Retinal pigment epithelial cell (primary cell): ENCODE data around the gene RRM1.
"Not testable (repeated sequence)": the region's sequence is repeated elsewhere in the genome, so short reads cannot be mapped to it uniquely, and the experiment has no call there.

ENCODE experiments used
- DNase-seq: peaks from one replicate; pipeline ENCODE4 v3.0.0-alpha.2; 2010; ENCODE audit warnings: low read depth
- H3K4me3 ChIP-seq: 2 replicates; pipeline ENCODE4 v1.5.1; 2011; ENCODE audit warnings: mild to moderate bottlenecking, low read length, control low read depth, moderate library complexity
- TF ChIP-seq, protein P1 (sequence below): conservative IDR thresholded peaks from 2 replicates; pipeline ENCODE4 v1.5.1; 2011; ENCODE audit warnings: low read depth, low read length, control low read depth, inconsistent platforms

The RRM1 gene

DNA sequence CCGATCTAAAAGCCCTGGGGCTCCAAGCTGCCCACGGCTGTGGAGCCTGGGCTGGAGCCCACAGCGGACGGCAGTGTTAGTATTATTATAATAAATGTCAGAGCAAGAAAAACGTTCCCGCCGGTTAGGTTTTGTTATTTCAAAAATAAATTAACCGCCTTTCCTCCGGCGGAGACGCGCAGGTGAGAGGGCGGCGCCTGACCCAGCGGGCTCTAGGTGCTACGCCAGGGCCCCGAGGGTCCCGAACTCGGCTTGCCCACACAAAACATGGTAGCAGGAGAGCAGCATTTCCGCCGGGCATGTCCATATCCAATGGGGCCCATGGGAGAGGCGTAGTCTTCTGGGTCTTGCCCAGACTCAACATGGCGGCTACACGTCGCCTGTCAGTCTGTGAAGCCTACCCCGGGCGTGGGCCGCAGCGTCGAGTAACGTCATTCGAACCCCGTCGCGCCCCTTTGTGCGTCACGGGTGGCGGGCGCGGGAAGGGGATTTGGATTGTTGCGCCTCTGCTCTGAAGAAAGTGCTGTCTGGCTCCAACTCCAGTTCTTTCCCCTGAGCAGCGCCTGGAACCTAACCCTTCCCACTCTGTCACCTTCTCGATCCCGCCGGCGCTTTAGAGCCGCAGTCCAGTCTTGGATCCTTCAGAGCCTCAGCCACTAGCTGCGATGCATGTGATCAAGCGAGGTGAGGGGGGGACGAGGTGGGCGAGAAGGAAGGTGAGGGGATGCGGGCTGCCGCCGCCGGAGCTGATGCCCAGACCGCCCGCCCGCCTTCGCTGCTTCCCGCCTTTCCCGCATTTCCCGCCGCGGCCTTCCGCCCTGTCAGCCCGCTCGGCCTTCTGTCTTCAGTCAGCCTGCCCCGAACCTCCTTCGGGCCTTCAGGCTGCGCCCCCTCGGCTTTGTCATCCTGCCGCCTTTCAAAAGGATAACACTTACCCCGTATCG, at the start of gene RRM1:
RRM1 (plus strand) TSS at position 452 of the 944 bp plus-strand sequence; CDS start at position 666, 214 bp downstream.
- peak; percentile 83 for DNase-seq
- TF ChIP-seq, protein P1, sequence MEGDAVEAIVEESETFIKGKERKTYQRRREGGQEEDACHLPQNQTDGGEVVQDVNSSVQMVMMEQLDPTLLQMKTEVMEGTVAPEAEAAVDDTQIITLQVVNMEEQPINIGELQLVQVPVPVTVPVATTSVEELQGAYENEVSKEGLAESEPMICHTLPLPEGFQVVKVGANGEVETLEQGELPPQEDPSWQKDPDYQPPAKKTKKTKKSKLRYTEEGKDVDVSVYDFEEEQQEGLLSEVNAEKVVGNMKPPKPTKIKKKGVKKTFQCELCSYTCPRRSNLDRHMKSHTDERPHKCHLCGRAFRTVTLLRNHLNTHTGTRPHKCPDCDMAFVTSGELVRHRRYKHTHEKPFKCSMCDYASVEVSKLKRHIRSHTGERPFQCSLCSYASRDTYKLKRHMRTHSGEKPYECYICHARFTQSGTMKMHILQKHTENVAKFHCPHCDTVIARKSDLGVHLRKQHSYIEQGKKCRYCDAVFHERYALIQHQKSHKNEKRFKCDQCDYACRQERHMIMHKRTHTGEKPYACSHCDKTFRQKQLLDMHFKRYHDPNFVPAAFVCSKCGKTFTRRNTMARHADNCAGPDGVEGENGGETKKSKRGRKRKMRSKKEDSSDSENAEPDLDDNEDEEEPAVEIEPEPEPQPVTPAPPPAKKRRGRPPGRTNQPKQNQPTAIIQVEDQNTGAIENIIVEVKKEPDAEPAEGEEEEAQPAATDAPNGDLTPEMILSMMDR = no peak

DNA sequence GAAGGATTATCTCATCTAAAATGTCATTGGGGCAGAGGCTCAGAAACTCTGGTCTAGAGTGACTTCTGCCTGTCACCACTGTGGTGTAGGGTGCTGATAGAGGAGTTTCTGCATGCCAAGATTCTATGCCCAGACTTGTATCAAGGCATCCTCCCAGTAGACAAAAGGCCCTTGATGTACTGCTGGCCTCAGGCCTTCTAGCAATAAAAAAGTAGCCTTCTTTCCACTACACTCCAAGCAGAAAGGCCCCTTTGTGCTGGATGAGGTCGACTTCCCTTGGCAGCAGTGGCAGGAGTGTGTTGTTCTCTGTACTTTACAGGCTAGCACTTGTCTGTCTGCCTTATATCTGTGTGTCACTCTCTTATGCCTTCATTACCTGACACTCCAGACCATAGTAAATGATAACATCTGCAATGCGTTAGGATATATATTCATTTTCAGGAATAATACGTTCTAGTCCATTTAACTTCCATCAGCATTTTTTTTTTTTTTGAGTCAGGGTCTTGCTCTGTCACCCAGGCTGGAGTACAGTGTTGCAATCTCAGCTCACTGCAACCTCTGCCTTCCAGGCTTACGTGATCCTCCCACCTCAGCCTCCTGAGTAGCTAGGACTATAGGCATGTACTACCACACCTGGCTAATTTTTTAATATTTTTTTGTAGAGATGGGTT, 49.5 kb upstream of the RRM1 start:
- TF ChIP-seq, protein P1 = no peak
- H3K4me3 ChIP-seq = no peak overlapping the region
- DNase-seq = no peak

More for the DNA sequence above, at the start of gene RRM1:
- peak within 1 kb of the TSS; percentile 90 for H3K4me3 ChIP-seq

DNA sequence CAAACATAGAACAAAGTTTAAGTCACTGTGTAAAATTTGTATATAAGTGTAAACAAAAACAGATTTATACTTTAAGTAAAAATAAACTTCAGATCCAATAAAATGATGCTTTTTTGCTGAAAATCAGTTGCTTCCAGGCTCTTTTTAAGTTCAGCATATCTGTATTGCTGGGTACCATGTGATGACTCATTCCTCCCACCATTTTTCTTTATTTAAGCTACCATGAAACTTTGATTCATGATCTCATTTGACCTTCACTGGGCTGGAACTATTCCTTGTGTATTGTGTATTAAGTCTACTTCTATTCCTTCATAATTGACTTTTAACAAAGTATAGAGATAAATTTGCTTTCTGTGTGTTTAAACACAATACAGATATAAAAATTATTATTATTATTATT, 46.3 kb upstream of the RRM1 start:
- TF ChIP-seq, protein P1 = no peak
- no peak overlapping the region for H3K4me3 ChIP-seq
- DNase-seq = no peak

DNA sequence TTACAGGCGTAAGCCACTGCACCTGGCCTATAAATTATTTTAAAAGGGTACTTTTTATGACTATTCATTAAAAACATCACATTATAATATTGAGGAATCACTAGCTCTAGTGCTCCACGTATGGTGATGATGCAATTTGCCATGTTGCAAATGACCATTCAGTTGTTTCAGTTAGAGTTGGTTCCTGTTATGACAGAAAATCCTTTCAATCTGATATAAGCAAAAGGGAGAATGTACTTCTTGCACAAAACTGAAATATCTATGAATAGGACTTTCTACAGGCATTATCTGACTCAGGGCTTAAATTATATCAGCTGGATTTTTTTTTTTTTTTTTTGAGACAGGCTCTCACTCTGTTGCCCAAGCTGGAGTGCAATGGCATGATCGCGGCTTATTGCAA, 45.6 kb upstream of the RRM1 start:
- H3K4me3 ChIP-seq = no peak overlapping the region
- DNase-seq = no peak
- TF ChIP-seq, protein P1 = no peak

DNA sequence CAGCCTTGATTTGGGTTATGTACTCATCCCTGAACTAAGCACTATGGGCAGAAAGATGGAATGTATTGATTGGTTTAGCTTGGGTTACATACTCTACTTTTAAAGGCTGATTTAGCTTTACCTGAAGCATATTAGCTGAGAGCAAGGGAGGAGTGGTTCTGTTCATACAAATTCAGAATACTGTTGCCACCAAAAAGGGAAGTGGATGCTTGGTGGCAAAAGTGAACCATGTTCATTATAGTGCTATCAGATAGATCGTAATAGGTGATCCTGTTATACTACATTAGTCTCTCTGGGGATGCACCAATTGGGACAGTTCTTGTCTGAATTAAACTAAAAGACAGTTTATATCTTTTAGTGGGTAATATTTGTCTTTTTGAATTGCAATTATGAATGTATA, 44.5 kb upstream of the RRM1 start:
- no peak for DNase-seq
- TF ChIP-seq, protein P1 = no peak
- no peak overlapping the region for H3K4me3 ChIP-seq

GRCh38 chr11:4053200-4053599, 41.4 kb upstream of the RRM1 start:
- not testable (repeated sequence) for DNase-seq, H3K4me3 ChIP-seq

DNA sequence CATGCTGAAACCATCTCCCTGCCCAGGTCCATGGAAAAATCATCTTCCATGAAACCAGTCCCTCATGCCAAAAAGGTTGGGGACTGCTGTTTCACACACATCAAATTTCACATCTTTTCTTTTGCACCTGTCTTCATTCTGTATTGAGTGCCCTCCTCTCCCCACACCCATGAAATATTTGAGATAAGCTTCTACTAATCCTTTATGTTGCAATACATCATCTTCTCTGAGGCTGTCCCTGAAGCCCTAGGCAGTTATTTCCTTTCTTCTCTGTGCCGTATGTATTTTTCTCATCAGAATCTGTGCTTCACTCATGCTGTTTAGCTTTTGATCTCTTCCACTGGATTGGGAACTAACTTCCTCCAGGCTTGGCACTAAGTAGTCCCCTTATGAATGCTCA, 40.0 kb upstream of the RRM1 start:
- H3K4me3 ChIP-seq = no peak overlapping the region
- TF ChIP-seq, protein P1 = no peak
- no peak for DNase-seq
